Neural cell (in vitro differentiated cells): Measurements from ENCODE around the gene KHK.

Source experiments
- CTCF ChIP-seq: fragments of 450-650 bp; IDR thresholded peaks from 2 replicates; pipeline ENCODE4 v1.5.1; 2014; ENCODE audit warnings: antibody characterized with exemption, mild to moderate bottlenecking, moderate library complexity; ENCODE audit not compliant: poor library complexity, severe bottlenecking
- EZH2 ChIP-seq: fragments of 200-600, 300-800 bp; shearing (Covaris generic), sonication (generic); IDR thresholded peaks from 2 replicates; pipeline ENCODE4 v1.6.1; 2014; ENCODE audit warnings: antibody characterized with exemption, low read length, borderline replicate concordance, mild to moderate bottlenecking; ENCODE audit not compliant: insufficient read depth, poor library complexity, severe bottlenecking
- POLR2AphosphoS5 ChIP-seq: IDR thresholded peaks from 2 replicates; pipeline ENCODE4 v1.6.1; 2012
- REST ChIP-seq: IDR thresholded peaks from 2 replicates; pipeline ENCODE4 v1.6.1; 2012; ENCODE audit warnings: borderline replicate concordance

- no peak for TF ChIP-seq EZH2
- no peak for TF ChIP-seq POLR2AphosphoS5
- no peak for TF ChIP-seq REST
- TF ChIP-seq CTCF, result no peak
Observed at GRCh38 chr2:27086724-27087593, at the start of gene KHK.
